Activated naive CD4-positive, alpha-beta T cell (primary cell): Measurements from ENCODE around the gene WEE1.

ENCODE experiments used
- DNase-seq, 4 experiments: peaks; one replicate each; lab custom pipeline; 2025; lab: John Stamatoyannopoulos, UW

WEE1 gene

DNA sequence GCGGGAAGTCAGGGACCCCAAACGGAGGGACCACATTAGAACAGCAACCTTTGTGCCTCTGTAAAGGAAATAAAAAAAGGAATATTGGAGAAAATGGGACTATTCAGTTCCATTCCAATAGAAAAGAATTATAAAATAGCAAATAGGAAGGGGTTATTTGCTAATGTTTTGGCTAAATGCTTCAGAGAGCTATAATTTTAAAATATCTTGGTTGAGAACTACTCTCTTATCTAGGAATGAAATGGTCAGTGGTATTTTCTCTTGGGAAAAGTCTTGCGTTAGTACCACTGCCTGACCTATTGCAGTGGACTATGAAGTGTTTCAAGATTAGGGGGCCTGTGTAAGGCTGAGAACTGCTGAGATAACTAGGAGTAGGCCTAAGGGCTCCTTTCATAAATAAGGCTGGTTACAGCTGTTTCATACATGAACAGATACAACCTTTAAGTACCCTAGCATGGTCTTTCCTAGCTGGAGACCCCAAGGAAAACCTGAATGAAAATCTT, 6.9 kb upstream of the WEE1 start:
- no peak for DNase-seq

DNA sequence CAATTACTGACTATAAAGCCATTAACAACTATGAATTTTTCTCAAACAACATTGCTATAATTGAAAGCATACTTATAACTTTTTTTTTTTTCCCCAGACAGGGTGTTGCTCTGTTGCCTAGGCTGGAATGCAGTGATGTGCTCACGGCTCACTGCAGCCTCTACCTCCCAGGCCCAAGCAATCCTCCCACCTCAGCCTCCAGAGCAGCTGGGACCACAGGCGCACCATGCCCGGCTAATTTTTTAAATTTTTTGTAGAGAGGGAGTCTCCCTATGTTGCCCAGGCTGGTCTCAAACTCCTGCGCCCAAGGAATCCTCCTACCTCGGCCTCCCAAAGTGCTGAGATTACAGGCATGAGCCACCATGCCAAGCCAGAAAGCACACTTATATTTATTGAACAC, 6.1 kb upstream of the WEE1 start:
- DNase-seq = no peak

DNA sequence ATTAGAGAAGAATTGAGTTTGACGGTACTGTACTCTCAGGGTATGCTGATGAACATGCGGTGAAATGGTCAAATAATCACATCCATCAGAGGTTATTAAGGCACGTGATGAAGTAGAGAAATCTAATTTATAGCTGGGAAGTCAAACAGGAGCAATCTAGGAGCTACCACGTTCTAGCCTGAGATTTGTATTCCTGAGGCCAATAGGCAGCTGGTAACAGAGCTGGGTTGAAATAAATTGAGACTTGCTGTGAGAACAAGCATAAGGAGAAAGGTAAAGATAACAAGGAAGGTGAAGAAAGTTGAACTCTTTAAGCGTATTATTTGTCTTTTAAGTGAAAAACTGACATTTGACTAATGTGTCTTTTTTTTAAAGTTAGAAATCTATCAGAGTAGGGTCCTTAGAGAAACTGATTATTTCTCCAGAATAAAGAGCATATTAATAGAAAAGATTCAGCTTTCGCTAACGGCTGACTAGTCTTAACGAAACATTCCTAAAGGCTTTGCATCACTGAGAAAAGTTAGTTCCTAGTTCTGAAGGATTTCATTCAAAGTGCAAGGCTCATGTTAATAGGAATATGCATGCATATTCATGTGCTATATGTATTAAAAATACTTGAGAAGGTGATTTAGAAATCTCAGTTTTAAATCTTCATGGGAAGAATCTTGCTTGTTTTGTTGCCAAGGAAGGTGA, 5.2 kb upstream of the WEE1 start:
- no peak for DNase-seq

DNA sequence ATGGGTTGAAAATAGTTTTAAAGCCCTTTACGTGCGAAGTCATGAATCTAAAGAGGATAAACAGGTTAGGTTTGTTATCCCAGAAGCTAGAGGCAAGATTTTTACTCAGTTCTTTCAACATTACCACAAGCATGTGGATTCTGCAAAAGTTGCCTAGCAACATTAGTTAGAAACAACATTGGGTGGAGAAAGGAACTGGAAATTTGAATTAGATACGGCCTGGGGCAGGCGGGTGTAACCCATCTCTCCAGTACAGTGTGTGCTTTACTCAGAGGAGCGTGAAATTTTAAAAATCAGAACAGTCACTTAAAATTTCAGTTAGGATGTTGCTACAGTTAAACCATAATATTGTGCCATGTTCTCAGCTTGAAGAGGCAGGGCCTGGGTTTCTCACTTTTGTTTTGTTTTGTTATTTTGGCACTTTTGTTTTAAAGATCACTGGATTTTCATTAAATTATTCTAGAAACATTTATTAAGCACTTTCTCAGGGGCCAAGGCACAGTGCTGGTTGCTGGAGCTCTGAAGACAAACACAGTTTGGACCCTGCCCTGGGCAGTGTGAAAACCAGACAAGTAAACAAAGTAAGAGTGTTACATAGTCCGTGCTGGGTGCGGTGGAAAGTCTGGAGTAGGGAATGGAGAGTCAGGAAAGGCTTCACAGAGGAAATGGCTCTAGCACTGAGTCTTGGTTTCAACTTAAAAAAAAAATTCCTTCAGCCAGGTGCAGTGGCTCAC, 4.4 kb upstream of the WEE1 start:
- no peak for DNase-seq

DNA sequence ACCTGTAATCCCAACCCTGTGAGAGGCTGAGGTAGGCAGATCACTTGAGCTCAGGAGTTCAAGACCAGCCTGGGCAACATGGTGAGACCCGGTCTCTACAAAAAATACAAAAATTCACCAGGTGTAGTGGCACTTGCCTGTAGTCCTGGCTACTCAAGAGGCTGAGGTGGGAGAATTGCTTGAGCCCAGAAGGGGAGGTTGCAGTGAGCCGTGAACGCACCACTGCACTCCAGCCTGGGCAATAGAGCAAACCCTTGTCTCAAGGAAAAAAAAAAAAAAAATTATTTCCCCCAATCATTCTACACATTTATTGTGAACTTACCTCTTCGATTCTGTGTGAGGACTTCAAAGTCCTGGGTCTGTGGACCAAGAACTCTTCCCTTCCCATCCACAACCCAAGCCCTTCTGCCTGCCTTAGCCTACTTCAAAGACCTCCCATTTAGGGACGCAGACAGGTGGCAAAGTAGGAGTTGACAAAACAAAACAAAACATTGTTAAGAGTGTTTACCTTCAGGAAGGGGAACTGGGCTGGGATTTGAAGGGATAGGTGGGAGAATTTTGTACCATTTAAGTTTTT, 3.8 kb upstream of the WEE1 start:
- DNase-seq = no peak

DNA sequence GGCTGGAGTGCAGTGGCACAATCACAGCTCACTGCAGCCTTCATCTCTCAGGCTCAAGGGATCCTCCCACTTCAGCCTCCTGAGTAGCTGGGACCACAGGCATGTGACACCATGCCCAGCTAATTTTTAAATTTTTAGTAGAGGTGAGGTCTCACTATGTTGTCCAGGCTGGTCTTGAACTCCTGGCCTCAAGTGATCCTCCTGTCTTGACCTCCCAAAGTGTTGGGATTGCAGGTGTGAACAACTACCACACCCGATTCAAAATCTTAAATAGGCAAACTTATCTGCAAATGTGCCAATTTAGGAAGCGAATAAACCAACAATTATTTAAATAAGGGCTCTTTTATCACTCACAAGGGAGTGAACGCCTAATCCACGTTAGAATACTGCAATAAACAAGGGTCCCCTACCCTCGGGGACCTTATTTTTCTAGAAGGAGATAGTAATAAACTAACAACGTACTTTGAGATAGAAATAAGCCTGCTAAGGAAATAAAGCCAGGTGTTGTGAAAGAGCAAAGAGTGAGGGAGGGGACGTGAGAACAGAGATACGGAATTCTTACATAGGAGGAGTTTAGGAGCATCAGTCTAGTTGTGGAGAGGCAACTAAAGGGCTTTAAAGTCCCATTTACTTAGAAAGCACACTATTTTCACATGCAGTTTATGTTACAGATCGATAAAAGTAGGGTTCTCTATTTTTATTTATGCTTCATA, 3.0 kb upstream of the WEE1 start:
- DNase-seq = no peak

DNA sequence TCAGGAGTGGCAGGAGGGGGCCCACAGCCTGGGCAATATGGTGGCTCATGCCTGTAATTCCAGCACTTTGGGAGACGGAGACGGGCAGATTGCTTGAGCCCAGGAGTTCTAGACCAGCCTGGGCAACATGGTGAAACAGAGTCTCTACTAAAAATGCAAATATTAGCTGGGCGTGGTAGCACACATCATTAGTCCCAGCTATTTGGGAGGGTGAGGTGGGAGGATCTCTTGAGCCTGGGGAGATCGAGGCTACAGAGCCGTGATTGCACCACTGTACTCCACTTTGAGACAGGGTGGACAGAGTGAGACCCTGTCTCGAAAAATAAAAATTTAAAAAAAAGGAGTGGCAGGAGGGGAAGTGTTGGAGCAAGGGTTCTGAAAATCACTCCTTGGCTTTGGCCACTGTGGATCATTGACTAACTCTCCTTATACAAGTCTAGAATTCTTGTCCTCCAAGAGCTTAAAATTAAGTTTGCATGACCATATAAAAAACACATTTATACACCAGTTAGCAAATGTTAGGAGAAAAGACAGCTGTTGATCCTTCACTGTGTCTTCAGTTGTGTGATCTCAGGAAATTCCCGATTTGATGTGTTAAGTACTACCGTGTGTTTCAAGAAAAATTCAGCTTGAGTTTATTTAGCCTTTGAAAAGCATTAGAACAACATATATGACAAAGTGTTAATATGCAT, 2.3 kb upstream of the WEE1 start:
- DNase-seq = no peak

DNA sequence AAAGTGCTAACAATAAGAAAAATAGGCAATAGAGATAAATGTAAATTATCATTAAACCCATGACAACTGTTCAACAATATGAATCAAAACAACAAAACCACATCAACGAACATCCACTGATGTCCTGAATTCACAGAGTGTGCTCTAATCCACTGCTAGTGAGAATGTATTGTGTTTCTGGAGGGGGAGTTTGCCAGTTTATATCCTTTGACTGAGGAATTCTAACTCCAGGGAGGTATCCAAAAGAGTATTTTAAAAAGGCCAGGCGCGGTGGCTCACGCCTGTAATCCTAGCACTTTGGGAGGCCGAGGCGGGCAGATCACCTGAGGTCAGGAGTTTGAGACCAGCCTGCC, 1.7 kb upstream of the WEE1 start:
- no peak for DNase-seq

DNA sequence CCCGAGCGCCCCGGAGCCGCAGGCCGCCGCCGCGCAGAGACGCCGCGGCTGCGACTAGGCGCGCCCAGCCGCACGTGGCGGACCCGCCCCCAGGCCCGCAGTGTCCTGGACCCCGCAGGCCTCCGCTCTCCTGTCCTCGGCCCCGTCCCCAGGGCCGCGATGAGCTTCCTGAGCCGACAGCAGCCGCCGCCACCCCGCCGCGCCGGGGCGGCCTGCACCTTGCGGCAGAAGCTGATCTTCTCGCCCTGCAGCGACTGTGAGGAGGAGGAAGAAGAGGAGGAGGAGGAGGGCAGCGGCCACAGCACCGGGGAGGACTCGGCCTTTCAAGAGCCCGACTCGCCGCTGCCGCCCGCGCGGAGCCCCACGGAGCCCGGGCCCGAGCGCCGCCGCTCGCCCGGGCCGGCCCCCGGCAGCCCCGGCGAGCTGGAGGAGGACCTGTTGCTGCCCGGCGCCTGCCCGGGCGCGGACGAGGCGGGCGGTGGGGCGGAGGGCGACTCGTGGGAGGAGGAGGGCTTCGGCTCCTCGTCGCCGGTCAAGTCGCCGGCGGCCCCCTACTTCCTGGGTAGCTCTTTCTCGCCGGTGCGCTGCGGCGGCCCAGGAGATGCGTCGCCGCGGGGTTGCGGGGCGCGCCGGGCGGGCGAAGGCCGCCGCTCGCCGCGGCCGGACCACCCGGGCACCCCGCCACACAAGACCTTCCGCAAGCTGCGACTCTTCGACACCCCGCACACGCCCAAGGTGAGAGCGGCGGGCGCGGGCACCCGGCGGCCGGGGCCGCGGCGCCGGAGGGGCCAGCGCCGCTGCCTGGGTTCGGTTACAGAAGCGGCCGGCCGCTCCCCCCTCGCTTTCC, 528 bp downstream of the WEE1 start:
- DNase-seq = peak in 3 of 4 experiments; percentile 32 to 54 (median 34)

DNA sequence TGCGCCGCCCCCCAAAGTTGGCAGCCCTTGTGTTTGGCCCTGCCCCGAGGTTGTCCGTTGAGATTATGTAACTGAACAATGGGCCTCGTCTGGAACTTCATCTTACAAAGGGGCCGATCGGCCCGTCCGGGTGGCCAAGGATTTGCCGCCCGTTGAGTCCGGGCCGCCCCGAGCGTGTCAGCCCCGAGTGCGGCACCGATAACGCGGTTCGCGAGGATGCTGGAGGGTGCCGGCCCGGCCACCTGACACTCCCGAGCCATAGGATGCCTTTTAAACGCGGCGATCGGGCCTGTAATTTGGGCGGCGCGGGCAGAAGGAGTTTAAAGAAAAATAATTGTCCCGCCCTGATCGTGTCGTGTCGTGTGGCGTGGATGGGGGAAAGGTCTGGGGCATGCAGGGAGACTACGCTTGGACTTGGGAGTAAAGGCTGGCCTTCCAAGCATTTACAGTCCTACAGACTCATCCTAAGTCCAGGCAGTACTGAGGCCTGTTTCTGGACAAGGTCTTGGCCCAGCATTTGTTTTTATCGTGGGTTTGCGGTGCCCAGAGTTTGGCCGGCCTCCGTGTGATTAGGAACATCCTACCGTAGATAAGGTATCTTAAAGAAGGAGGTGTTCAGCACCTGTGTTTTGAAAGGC, 1.3 kb downstream of the WEE1 start:
- no peak for DNase-seq

DNA sequence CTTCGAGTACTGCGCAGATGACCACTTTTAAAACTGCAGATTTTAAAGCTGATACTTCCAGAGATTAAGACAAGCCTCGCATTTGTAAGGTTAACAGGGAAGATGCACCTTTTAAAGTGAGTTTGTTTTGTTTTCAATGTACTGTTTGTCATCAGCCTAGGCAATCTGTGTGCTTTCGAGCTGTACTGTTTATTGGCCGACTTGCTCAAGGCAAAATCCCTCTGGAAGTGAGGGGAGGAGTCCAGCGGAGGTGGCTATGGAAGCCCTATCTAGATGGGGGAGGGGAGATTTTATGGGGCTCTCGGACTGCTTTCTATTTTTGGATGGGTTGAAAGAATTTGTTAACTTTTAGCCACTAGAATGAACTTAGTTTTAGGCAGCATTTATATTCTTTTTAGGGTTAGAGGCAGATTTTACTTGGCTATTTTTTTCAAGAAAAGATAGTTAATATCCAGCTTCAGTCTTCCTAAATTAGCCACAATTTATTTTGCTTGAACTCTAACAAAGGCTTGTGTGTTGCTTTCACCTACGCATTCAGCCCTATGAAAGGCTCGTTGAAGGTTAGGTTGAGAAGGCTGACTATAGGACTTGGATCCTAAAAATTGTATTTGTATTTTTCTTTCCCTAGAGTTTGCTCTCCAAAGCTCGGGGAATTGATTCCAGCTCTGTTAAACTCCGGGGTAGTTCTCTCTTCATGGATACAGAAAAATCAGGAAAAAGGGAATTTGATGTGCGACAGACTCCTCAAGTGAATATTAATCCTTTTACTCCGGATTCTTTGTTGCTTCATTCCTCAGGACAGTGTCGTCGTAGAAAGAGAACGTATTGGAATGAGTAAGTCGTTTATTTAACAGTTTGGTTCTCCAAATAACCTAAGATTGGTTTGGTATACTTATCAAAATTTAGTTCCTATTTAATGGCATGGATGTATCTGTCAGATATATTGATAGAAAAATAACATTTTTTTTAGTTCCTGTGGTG, 2.1 kb downstream of the WEE1 start:
- DNase-seq = no peak

DNA sequence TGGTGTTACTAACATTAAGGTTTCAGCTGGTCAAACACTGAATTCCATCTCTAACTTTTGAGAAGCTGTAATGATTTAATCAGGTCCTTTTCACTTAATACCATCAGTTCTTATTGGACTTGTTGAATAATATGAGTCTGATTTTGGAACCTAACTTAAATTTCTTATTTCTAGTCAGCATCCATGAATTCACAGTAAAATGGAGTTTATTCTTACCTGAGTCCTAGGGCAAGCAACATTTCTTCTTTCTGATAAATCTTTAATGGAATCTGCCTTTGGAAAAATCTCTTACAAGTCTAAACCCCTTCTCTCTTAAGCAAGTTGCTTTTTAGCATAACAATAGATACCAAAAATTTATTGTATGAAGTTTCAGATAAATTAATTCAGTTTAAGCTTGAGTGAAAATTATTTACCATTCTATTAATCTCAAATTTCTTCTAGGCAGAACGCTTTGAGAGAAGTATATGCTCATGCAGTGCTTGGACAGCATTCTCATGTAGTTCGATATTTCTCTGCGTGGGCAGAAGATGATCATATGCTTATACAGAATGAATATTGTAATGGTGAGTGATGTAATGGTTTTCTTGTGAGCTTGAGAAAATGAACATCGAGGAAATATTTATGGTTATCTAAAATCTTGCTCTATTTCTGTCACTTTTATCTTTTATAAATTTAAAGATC, 3.4 kb downstream of the WEE1 start:
- DNase-seq = no peak

DNA sequence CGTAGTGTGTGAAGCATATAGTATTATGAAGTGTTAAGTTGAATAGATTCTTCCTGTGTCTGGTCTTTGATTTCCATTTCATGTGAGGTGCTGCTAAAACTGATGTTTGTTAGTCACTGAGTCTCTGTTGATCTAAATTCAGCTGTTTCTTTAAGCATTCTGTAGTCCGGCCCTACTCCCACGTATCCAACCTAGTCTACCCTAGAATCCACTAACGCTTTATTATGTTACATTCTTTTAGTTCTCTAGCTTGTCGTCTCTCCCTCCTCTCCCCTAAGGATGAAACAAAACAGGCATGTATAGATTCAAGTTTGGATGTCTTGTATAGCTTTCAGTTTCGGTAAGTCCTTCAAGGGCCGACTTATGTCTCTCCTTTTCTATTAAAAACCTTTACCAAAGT, 4.1 kb downstream of the WEE1 start:
- no peak for DNase-seq

DNA sequence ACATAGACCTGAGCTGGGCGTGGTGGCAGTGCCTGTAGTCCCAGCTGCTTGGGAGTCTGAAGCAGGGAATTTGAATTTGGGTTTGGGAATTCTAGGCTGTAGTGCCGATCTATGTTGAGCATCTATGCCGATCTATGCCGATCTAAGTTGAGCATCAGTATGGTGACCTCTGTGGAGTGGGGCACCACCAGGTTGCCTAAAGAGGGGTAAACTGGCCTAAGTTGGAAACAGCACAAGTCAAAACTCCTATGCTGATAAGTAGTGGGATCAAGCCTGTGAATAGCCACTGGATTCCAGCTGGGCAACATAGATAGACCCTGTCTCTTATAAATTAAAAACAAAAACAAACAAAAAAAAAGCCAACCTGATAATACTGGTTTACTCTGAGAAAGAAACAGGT, 7.4 kb downstream of the WEE1 start:
- no peak for DNase-seq

DNA sequence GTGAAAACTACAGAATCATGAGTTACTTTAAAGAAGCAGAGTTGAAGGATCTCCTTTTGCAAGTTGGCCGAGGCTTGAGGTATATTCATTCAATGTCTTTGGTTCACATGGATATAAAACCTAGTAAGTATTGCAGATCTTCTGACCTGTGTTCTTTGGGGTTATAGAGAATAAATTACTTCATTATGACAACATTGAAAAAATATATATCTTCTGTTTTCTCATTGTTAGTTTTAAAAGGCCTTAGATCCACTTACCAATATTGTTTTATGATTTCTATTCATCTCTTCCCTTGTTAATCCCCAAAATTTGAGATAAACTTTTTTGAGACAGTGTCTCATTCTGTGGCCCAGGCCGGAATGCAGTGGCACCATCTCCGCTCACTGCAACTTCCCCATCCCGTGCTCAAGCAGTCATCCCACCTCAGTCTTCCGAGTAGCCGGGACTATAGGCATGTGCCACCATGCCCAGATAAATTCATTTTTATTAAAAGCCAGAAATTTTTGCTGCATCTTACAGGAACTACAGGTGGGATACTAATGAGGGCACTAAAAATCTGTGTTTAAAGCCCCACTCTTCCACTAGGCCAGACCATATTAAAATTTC, 8.2 kb downstream of the WEE1 start:
- DNase-seq = no peak

DNA sequence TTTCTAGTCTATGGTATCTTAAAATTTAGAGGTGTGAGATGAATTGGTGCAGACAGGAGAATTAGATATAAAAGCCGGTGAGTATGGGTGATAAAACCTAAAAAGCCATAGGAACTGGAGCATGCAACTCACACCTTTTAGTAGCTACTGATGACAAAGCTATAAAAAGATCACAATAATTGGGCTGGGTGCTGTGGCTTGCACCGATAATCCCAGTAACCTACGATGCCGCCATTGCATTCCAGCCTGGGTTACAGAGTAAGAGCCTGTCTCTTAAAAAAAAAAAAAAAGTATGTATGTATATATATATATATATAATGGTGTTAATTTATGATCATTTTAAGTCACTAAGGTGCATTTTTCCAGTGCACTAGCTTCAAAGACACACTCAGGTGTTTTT, 17.2 kb downstream of the WEE1 start:
- DNase-seq = no peak

DNA sequence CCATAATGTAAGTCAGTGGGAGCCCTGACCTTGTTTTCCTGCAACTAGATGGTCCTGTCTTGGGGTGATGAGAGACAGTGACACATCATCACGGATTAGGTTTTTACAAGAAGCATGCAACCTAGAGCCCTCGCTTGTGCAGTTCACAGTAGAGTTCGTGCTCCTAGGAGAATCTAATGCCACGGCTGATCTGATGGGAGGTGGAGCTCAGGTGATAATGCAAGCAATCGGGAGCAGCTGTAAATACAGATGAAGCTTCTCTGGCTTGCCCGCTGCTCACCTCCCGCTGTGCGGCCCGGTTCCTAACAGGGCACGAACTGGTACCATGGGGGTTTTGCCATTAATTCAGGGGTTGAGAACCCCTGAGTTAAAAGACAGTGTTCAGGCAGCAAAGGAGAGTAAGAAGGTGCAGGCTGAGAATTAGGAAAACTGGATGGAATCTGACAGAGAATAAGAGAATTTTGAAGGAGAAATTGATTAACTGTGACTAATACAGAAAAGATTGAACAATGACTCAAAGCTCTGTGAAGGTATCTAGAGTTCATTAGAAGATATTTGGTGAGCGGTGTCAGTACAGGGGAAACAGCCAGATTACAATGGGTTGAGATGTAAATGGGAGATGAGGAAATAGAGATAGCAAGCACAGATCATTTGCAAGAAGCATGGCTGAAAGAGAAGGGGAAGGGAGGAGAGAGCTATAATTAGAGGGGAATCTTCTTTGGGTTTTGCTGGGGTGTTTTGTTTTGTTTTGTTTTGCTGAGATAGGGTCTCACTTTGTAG, 21.0 kb downstream of the WEE1 start:
- DNase-seq = no peak
